GM13976 (cell line): ENCODE measurements around the gene DIS3L2.
"Not testable (repeated sequence)": the region's sequence is repeated elsewhere in the genome, so short reads cannot be mapped to it uniquely, and the experiment has no call there.

Source experiments
- DNase-seq: peaks from one replicate; pipeline ENCODE4 v3.0.0; 2012; ENCODE audit warnings: low spot score
- in situ Hi-C: fragments of 300-500 bp; cut with MboI; formaldehyde crosslinking; loops from one replicate; pipeline ENCODE4 v1.12.0; 2022; ENCODE audit warnings: low sequenced_read_pairs, mixed read lengths, inconsistent platforms; ENCODE audit not compliant: unreplicated experiment
- TF ChIP-seq, protein P1 (sequence below): IDR thresholded peaks from 2 replicates; pipeline ENCODE4 v1.5.1; 2012; ENCODE audit warnings: borderline replicate concordance, mild to moderate bottlenecking; ENCODE audit not compliant: insufficient read depth; ENCODE audit errors: extremely low read depth, missing control alignments, control extremely low read depth

DIS3L2 gene

DNA sequence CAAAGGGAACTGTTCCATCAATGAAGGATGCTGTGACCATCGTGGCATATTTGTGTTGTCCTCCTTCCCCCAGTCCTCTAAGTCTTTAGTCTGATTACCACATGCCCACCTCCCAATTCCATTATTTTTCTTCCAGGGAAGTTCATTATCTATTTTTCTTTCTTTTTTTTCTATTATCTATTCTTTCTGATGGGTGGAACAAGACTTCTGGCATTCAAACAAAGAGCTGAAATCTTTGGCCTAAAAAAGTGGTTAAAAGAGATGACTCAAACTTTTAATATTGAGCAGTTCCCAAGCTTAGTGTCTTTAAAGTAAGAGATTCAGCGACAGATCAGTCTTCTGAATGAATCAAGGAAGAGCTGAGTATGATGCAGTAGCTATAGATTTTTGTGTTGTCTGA lies 66.6 kb downstream of the DIS3L2 start:
- in situ Hi-C loops: no loop called here
- TF ChIP-seq, protein P1, sequence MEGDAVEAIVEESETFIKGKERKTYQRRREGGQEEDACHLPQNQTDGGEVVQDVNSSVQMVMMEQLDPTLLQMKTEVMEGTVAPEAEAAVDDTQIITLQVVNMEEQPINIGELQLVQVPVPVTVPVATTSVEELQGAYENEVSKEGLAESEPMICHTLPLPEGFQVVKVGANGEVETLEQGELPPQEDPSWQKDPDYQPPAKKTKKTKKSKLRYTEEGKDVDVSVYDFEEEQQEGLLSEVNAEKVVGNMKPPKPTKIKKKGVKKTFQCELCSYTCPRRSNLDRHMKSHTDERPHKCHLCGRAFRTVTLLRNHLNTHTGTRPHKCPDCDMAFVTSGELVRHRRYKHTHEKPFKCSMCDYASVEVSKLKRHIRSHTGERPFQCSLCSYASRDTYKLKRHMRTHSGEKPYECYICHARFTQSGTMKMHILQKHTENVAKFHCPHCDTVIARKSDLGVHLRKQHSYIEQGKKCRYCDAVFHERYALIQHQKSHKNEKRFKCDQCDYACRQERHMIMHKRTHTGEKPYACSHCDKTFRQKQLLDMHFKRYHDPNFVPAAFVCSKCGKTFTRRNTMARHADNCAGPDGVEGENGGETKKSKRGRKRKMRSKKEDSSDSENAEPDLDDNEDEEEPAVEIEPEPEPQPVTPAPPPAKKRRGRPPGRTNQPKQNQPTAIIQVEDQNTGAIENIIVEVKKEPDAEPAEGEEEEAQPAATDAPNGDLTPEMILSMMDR: no peak
- DNase-seq: no peak

DNA sequence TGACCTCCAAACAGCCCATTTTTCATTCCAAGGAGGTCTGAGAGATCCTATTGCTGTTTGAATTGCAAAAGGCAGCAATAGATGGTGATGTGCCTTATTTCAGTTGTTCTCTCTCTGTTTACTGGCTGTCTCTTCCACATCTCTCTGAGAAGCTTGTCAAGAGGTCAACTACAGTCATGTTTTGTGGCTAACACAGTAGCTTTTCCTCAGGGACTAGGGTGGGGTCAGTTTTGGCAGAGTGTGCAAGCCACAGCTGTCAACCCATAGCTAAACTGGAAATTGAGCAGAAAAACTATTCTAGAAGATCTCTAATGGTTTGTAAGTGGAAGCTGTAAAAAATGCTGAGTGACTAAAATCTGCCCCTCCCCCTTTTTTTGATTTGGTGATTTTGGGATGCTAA lies 67.1 kb downstream of the DIS3L2 start:
- DNase-seq: no peak
- TF ChIP-seq, protein P1: no peak
- in situ Hi-C loops: no loop called here

DNA sequence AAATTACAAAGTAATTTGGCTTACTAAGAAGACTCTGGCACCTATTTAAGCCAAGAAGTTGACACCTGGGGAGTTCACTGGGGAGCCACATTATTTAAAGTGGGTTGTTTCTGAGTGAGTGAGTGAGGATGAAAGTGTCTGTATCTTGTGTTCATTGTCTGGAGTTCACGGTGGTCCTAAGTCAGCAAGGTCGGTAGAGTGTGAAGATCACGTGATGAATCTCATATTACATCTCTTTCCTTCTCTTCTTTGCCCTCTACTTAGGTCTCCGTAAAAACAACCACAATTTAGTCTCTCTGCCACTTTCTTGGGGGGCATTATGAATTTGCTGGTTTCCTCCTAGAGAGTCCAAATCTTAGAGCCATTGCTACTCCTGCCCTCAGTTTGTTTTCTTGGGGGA lies 67.8 kb downstream of the DIS3L2 start:
- in situ Hi-C loops: no loop called here
- TF ChIP-seq, protein P1: no peak
- DNase-seq: no peak

DNA sequence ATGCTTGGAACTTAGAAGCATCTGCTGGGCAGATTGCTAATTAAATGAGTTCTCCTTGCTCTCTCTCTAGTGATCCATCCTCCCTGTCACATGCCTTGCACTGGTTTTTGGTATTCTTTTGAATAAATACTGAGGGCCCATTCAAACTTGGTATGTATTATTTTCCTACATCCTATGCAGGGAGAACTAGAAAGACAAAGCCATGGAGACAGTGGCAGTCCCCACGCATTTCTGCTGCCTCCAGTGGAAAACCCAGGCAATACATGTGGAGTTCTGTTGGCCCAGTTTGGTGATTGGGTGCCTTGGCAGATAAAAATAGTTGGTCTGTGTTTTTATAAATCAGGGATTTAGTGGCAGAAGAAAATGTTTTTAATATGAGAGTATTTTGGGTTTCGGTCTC lies 68.7 kb downstream of the DIS3L2 start:
- TF ChIP-seq, protein P1: no peak
- DNase-seq: no peak
- in situ Hi-C loops: no loop called here

DNA sequence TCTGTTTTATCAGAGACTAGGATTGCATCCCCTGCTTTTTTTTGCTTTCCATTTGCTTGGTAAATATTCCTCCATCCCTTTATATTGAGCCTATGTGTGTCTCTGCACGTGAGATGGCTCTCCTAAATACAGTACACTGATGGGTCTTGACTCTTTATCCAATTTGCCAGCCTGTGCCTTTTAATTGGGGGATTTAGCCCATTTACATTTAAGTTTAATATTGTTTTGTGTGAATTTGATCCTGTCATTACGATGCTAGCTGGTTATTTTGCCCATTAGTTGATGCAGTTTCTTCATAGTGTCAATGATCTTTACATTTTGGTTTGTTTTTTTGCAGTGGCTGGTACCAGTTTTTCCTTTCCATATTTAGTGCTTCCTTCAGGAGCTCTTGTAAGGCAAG lies 73.8 kb downstream of the DIS3L2 start:
- in situ Hi-C loops: not testable (repeated sequence)

DNA sequence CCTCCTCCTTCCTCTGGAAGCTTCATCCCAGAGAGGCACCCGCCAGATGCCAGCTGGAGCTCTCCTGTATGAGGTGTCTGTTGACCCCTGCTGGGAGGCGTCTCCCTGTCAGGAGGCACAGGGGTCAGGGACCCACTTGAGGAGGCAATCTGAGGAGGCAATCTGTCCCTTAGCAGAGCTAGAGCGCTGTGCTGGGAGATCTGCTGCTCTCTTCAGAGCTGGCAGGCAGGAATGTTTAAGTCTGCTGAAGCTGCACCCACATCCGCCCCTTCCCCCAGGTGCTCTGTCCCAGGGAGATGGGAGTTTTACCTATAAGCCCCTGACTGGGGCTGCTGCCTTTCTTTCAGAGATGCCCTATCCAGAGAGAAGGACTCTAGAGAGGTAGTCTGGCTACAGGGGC lies 75.4 kb downstream of the DIS3L2 start:
- in situ Hi-C loops: not testable (repeated sequence)

More for the DNA sequence above, 73.8 kb downstream of the DIS3L2 start:
- DNase-seq: not testable (repeated sequence)

DNA sequence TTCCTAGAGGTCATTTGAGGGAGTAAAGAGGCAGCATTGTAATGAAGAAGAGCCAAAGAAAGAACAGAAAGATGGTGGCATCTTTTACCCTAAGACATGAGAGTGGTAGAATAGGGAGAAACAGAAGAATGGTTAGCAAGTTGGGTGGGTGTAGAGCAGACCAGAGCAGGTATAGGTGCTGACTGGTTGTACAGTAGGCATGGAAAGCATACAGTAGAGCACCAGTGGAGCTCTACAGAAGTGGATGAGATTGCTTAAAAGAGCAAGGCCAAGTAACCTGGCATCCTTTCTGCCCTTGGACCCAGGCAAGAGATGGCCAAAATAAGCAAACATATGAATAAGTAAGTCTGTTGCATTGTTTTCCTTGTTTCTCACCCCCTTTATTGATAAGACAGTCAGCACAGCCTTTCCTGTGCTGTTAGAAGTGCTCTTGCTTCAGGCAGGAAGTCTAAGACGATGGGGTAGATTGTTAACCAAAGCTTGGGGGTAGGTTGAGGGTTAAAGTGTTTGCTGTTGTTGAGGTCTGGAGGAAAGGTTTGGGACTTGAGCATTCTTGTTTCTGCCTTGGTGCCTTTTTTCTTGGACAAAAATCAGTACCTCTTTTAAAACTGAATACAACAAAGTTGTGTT lies 76.9 kb downstream of the DIS3L2 start:
- in situ Hi-C loops: no loop called here
- TF ChIP-seq, protein P1: no peak
- no peak for DNase-seq

More for the DNA sequence above, 75.4 kb downstream of the DIS3L2 start:
- not testable (repeated sequence) for DNase-seq
